Fibroblast of lung (primary cell): ENCODE measurements around the gene NT5DC3. TPM values are rescaled to one million over a fixed set of nuclear protein-coding genes. Genes with fewer than 3 reads are reported as not detected.

ENCODE experiments used
- DNase-seq, 2 donors: peaks; one replicate each; pipeline versions ENCODE4 v3.0.0 to v3.0.0-alpha.2; 2010; ENCODE audit warnings: low read depth in 2 of 2
- H2AFZ ChIP-seq: 2 replicates; pipeline ENCODE4 v1.5.1; 2012; ENCODE audit warnings: low read length, control low read depth, inconsistent platforms
- H3K27ac ChIP-seq: 2 replicates; pipeline ENCODE4 v1.5.1; 2011; ENCODE audit warnings: low read length, control low read depth; ENCODE audit not compliant: insufficient read depth
- H3K27me3 ChIP-seq: 2 replicates; pipeline ENCODE4 v1.5.1; 2011; ENCODE audit warnings: mild to moderate bottlenecking, low read length; ENCODE audit not compliant: control insufficient read depth, insufficient read depth
- H3K36me3 ChIP-seq: 2 replicates; pipeline ENCODE4 v1.5.1; 2011; ENCODE audit warnings: low read length; ENCODE audit not compliant: control insufficient read depth, insufficient read depth
- H3K4me1 ChIP-seq: 2 replicates; pipeline ENCODE4 v1.5.1; 2011; ENCODE audit warnings: low read length; ENCODE audit not compliant: control insufficient read depth, insufficient read depth; ENCODE audit errors: extremely low read depth
- H3K4me2 ChIP-seq: 2 replicates; pipeline ENCODE4 v1.5.1; 2011; ENCODE audit warnings: low read length, control low read depth; ENCODE audit not compliant: insufficient read depth; ENCODE audit errors: extremely low read depth
- H3K4me3 ChIP-seq, 4 experiments: fragments of 200-600 bp in 1 of 4; sonication (generic) in 1 of 4; replicated peaks in 1 of 4; 2 replicates each; pipeline ENCODE4 v1.5.1; 2011 to 2016; ENCODE audit warnings: low read length in 4 of 4, low read depth in 3 of 4, mild to moderate bottlenecking in 3 of 4, control low read depth in 2 of 4, inconsistent platforms in 1 of 4, mixed read lengths in 1 of 4; ENCODE audit not compliant: insufficient read depth in 1 of 4; ENCODE audit errors: control extremely low read depth in 1 of 4
- H3K79me2 ChIP-seq: 2 replicates; pipeline ENCODE4 v1.5.1; 2012; ENCODE audit warnings: mild to moderate bottlenecking, low read length, inconsistent platforms; ENCODE audit not compliant: control insufficient read depth, insufficient read depth
- H3K9ac ChIP-seq: 2 replicates; pipeline ENCODE4 v1.5.1; 2011; ENCODE audit warnings: mild to moderate bottlenecking, low read length, control low read depth; ENCODE audit not compliant: insufficient read depth
- H3K9me3 ChIP-seq: 2 replicates; pipeline ENCODE4 v1.5.1; 2012; ENCODE audit warnings: low read depth, low read length; ENCODE audit not compliant: control insufficient read depth, insufficient read depth
- H4K20me1 ChIP-seq: 2 replicates; pipeline ENCODE4 v1.5.1; 2011; ENCODE audit warnings: low read length; ENCODE audit not compliant: control insufficient read depth, insufficient read depth; ENCODE audit errors: extremely low read depth
- CTCF ChIP-seq, 2 donors: IDR thresholded peaks in 1 of 2; conservative IDR thresholded peaks in 1 of 2; 1 replicate in 1 of 2; 2 replicates in 1 of 2; pipeline ENCODE4 v1.5.1; 2011 to 2012; ENCODE audit warnings: low read length in 2 of 2, control low read depth in 1 of 2, inconsistent platforms in 1 of 2, low read depth in 1 of 2, mild to moderate bottlenecking in 1 of 2
- EZH2 ChIP-seq: IDR thresholded peaks from 2 replicates; pipeline ENCODE4 v1.5.1; 2012; ENCODE audit warnings: low read length, control low read depth, mild to moderate bottlenecking; ENCODE audit errors: missing control alignments
- polyA plus RNA-seq, 2 donors: library from polyadenylated mRNA; depleted of rRNA in 1 of 2; stranded (reverse) in 1 of 2; unstranded in 1 of 2; fragments of >200 nt; gene quantifications; 2 replicates each; pipeline ENCODE4 v1.2.1, GENCODE V29; 2011 to 2012; ENCODE audit warnings: missing spikeins in 1 of 2
- total RNA-seq: library from RNA; depleted of rRNA; stranded (reverse); fragments of >200 nt; gene quantifications from 2 replicates; pipeline ENCODE4 v1.2.1, GENCODE V29; 2014

NT5DC3 gene
- total and polyA plus RNA-seq, 2 donors (not counting 1 experiment from before 2014, with no cell fraction given), result 4.1 to 10.4 TPM

DNA sequence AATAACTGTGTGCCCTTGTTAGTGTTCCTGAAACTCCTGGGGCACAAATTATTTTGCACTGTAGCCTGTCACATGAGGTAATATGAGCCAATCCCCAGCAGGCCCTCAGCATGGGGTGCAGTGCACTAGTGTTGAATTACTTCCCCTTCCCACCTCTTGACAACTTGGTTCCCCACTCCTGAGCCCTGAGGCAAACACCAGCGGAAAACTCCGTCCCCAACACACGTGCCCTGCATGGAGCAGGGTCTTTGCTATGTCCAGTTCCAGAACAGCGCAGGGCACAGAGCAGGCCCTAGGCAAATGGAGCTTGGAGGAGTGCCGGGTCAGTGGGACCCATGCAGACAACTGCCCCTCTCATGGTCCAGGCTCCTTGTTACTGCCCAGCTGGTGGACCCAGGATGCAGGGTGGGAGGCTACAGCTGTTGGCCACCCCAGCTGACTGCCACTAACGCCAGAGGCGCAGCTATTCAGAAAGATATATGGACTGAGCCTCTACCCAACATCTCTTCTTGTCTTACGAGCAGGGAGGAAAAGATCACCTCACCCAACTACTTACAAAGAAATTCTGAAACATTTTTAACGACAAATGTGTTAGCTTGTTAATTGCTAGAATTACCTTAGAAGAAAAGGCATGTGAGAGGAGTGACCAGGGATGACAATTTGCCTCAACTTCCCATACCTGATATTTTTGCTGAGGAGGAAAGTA is 71.6 kb downstream of the NT5DC3 start:
- DNase-seq, result no peak
- Histone ChIP-seq H3K36me3 (peaks cover 5% of the 10 kb centered on the region), H3K4me2 (no peak overlapping the region), H3K27me3 (no peaks in the 10 kb centered on the region), H3K4me3 (no peak overlapping the region), H3K27ac (no peak overlapping the region), H3K9me3 (no peaks in the 10 kb centered on the region), H2AFZ (no peak overlapping the region), H3K79me2 (no peaks in the 10 kb centered on the region), H3K4me1 (no peaks in the 10 kb centered on the region), H3K9ac (no peak overlapping the region), H4K20me1 (no peaks in the 10 kb centered on the region)
- TF ChIP-seq CTCF (conservative IDR thresholded peaks at IDR 0.05 in 1 of 2, IDR thresholded peaks at IDR 0.05 in 1 of 2; ENCODE audit: low read depth in 1 of 2, low read length in 2 of 2) (no peak), EZH2 (no peak)

DNA sequence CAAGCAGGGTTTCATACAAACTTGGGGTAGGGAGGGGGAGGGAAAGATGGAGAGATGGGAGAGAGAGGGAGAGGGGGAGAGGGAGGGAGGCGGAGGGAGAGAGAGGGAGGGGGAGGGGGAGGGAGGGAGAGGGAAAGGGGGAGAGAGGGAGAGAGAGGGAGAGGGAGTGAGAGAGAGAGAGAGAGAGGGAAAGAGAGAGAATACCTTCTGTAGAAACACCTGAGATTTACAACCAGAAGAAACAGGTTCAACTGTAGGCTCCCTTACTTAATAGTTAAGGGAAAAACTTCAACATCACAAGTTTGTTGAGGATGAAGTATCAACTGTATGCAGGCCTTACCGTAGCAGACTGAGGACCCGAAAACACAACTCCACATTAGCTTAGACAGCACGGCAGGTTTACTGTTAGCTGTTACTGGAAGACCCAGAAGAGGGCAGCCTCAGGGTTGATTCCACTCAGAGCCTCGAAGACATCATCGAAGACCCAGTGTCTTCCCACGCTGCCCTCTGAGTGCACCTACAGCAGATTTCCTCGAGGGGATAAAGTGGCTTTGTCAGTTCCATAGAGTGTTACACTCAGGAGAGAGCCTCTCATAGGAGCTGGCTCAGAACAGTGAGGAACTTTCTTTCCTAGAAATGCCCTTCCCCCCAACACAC is 72.4 kb downstream of the NT5DC3 start:
- H3K27ac ChIP-seq, result no peak overlapping the region
- H2AFZ ChIP-seq, result no peak overlapping the region
- no peaks in the 10 kb centered on the region for H4K20me1 ChIP-seq
- no peaks in the 10 kb centered on the region for H3K4me1 ChIP-seq
- H3K4me3 ChIP-seq, result no peak overlapping the region
- H3K79me2 ChIP-seq, result no peaks in the 10 kb centered on the region
- H3K9ac ChIP-seq, result no peak overlapping the region
- no peaks in the 10 kb centered on the region for H3K9me3 ChIP-seq
- H3K4me2 ChIP-seq, result no peak overlapping the region
- no peak for DNase-seq
- H3K27me3 ChIP-seq, result no peaks in the 10 kb centered on the region
- H3K36me3 ChIP-seq, result peaks cover 5% of the 10 kb centered on the region
- TF ChIP-seq EZH2, result no peak
- TF ChIP-seq CTCF (conservative IDR thresholded peaks at IDR 0.05 in 1 of 2, IDR thresholded peaks at IDR 0.05 in 1 of 2; ENCODE audit: low read depth in 1 of 2, low read length in 2 of 2), result no peak

- TF ChIP-seq EZH2 (no peak), CTCF (conservative IDR thresholded peaks at IDR 0.05 in 1 of 2, IDR thresholded peaks at IDR 0.05 in 1 of 2; ENCODE audit: low read depth in 1 of 2, low read length in 2 of 2) (no peak)
- no peak for DNase-seq
- Histone ChIP-seq H3K36me3 (peaks cover 7% of the 10 kb centered on the region), H4K20me1 (no peaks in the 10 kb centered on the region), H3K27me3 (no peaks in the 10 kb centered on the region), H3K79me2 (no peaks in the 10 kb centered on the region), H3K4me2 (no peak overlapping the region), H2AFZ (no peak overlapping the region), H3K9ac (no peak overlapping the region), H3K4me1 (no peaks in the 10 kb centered on the region), H3K27ac (no peak overlapping the region), H3K4me3 (no peak overlapping the region), H3K9me3 (no peaks in the 10 kb centered on the region)
Measured at GRCh38 chr12:103766028-103766427, 75.0 kb downstream of the NT5DC3 start.
